Measurements from ENCODE around the gene TGFB1I1.
"Not testable (repeated sequence)": the region's sequence is repeated elsewhere in the genome, so short reads cannot be mapped to it uniquely, and the experiment has no call there.

The TGFB1I1 gene

DNA sequence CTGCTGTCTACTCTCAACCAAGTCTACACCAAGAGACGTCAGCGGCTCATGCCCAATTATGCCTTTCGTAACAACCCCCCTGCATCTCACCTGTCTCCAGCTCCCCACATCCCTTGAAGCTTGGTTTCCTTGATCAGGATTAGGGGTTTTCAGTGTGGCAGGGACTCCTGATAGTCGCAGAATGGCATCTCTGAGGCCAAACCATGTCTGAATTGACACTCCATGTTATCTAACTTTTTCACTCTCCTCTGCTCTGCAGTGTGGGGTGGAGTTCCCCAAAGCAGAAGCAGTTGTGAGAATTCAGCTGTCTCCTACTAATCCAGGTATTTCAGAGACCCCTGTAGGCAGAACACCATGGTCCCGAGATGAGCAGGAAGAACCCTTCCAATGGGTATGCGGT, 50.1 kb downstream of the TGFB1I1 start:
- ATAC-seq (ENCODE audit: low read depth) (no peak), DNase-seq (ENCODE audit: low spot score) (no peak)
- Histone ChIP-seq H3K4me1 (ENCODE audit: insufficient read depth, poor library complexity, severe bottlenecking) (no peaks in the 10 kb centered on the region), H3K27ac (ENCODE audit: poor library complexity, severe bottlenecking) (no peak overlapping the region), H3K9me3 (ENCODE audit: severe bottlenecking) (no peaks in the 10 kb centered on the region), H3K27me3 (ENCODE audit: insufficient read depth, poor library complexity, severe bottlenecking) (no peaks in the 10 kb centered on the region), H3K4me3 (ENCODE audit: severe bottlenecking) (no peak overlapping the region), H3K36me3 (ENCODE audit: low read depth) (no peaks in the 10 kb centered on the region)
- TF ChIP-seq, protein P1, sequence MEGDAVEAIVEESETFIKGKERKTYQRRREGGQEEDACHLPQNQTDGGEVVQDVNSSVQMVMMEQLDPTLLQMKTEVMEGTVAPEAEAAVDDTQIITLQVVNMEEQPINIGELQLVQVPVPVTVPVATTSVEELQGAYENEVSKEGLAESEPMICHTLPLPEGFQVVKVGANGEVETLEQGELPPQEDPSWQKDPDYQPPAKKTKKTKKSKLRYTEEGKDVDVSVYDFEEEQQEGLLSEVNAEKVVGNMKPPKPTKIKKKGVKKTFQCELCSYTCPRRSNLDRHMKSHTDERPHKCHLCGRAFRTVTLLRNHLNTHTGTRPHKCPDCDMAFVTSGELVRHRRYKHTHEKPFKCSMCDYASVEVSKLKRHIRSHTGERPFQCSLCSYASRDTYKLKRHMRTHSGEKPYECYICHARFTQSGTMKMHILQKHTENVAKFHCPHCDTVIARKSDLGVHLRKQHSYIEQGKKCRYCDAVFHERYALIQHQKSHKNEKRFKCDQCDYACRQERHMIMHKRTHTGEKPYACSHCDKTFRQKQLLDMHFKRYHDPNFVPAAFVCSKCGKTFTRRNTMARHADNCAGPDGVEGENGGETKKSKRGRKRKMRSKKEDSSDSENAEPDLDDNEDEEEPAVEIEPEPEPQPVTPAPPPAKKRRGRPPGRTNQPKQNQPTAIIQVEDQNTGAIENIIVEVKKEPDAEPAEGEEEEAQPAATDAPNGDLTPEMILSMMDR (IDR thresholded peaks at IDR 0.05; ENCODE audit: poor library complexity, severe bottlenecking): no peak

DNA sequence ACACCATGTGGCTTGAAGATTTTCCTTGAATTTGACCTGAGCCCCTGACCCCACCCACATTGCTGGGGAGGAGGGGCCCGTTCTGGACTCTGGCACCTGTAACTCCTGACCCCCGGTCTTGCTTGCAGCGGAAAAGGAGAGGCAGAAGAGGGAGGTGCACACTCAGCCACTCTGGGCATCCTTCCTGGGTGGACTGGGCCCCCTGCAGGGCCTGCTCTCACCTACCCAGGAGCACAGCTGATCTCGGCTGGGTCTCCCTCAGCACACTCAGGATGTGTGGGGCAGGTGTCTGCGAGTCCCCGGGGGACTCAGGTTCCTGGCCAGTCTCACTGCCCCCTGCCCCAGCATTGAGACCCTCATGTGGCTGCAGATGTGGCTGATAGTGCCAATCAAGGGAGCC, 51.8 kb downstream of the TGFB1I1 start:
- H3K4me3 ChIP-seq (ENCODE audit: severe bottlenecking); H3K27me3 ChIP-seq (ENCODE audit: insufficient read depth, poor library complexity, severe bottlenecking); ATAC-seq (ENCODE audit: low read depth); DNase-seq (ENCODE audit: low spot score); H3K9me3 ChIP-seq (ENCODE audit: severe bottlenecking); H3K4me1 ChIP-seq (ENCODE audit: insufficient read depth, poor library complexity, severe bottlenecking); H3K36me3 ChIP-seq (ENCODE audit: low read depth); H3K27ac ChIP-seq (ENCODE audit: poor library complexity, severe bottlenecking): not testable (repeated sequence)

DNA sequence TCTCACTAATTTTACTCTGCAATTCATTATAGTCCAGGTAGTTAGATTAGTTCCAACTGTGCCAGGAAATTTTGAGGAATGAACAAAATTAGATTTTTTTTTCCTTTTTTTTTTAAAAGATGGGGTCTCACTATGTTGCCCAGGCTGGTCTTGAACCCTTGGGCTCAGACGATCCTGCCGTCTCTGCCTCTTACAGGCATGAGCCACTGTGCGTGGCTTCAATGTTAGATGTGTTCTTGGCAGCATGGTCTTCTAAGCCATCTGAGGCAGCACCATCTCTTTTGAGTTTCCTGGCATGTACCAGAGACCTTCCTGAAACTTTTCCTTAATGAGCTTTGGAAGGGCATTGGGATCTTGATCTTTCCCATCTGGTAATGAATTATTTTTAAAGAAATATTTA, 53.2 kb downstream of the TGFB1I1 start:
- no peaks in the 10 kb centered on the region for H3K4me1 ChIP-seq (ENCODE audit: insufficient read depth, poor library complexity, severe bottlenecking)
- H3K4me3 ChIP-seq (ENCODE audit: severe bottlenecking): no peak overlapping the region
- TF ChIP-seq, protein P1 (IDR thresholded peaks at IDR 0.05; ENCODE audit: poor library complexity, severe bottlenecking): no peak
- DNase-seq (ENCODE audit: low spot score): no peak
- no peaks in the 10 kb centered on the region for H3K9me3 ChIP-seq (ENCODE audit: severe bottlenecking)
- H3K27me3 ChIP-seq (ENCODE audit: insufficient read depth, poor library complexity, severe bottlenecking): peaks cover 16% of the 10 kb centered on the region
- H3K27ac ChIP-seq (ENCODE audit: poor library complexity, severe bottlenecking): no peak overlapping the region
- no peaks in the 10 kb centered on the region for H3K36me3 ChIP-seq (ENCODE audit: low read depth)
- ATAC-seq (ENCODE audit: low read depth): no peak

All from RWPE2 (cell line).